ENCODE results near the gene R3HDML. TPM values are rescaled to one million over a fixed set of nuclear protein-coding genes. Genes with fewer than 3 reads are reported as not detected.

Gene R3HDML, protein sequence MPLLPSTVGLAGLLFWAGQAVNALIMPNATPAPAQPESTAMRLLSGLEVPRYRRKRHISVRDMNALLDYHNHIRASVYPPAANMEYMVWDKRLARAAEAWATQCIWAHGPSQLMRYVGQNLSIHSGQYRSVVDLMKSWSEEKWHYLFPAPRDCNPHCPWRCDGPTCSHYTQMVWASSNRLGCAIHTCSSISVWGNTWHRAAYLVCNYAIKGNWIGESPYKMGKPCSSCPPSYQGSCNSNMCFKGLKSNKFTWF
- not detected in 2 replicates for total RNA-seq

DNA sequence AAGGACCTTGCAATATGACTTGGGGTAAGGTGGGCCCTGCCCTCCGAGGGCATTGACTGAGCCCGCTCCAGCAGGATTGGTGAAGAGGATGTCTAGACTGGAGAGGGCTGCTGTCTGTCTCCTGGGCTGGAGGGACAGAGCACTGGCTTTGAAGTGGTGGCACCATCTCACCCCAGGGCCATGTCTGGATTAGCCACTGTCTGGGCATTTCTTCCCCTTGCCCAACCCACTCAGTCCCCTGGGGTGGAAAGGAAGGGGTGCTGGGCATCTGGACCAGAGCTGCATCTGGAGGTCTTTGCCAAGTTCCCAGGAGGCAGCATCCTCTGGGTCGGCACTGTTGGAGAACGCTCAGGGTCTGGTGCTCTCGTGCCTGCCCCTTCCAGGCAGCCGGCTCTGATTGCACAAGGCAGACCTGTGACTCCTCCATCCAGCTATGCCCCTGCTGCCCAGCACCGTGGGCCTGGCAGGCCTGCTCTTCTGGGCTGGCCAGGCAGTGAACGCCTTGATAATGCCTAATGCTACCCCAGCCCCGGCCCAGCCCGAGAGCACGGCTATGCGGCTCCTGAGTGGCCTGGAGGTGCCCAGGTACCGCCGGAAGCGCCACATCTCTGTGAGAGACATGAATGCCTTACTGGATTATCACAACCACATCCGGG is at the start of gene R3HDML:
R3HDML (plus strand) TSS at position 319 of the 656 bp plus-strand sequence; CDS start at position 434, 115 bp downstream.

DNA sequence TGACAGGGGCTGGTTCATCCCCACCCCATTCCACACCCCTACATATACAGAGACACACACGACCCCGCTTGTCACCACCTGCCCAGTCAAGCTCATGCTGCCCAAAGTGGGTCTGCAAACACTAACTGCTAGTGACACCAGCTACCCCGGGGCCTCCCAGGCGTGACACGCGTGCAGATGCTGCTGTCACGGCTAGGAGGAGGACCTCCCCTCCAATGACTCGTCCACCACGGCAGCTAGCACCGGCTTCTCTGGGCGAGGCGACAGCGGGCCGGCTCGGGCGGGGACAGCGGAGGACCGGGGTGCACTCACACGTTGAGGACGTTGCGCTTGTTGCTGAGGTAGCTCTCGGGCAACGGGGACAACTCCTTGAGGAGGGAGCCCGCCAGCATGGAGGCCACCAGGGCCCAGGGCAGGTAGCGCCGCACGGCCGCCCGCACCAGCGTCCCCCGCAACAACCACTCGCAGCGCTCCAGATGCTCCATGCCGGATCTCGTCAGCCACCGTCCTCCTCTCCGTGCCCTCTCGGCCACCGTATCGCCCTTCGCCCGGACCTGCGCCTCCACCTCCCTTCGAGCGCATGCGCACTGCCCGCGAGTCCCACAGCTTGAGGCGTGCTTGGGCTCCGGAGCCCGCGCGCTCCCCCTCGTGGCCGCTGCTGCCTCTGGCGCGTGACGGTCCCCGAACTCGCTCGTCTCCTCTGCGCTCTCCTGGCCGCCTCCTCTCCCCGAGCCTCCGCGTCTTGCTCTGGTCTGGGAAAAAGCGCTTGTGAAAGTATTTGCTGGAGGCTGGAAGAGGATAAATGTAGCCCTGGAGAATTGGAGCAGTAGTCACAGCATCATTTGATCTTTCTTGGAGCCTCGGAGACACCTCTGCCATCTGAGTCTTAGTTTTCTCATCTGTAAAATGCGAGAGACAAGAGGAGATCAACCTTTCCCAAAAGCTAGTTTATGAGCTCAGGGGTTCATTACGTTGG is 25.9 kb upstream of the R3HDML start, which contains the start of gene FITM2:
FITM2 (minus strand) TSS at position 539 of the 976 bp plus-strand sequence; CDS start at position 485, 54 bp downstream.

DNA sequence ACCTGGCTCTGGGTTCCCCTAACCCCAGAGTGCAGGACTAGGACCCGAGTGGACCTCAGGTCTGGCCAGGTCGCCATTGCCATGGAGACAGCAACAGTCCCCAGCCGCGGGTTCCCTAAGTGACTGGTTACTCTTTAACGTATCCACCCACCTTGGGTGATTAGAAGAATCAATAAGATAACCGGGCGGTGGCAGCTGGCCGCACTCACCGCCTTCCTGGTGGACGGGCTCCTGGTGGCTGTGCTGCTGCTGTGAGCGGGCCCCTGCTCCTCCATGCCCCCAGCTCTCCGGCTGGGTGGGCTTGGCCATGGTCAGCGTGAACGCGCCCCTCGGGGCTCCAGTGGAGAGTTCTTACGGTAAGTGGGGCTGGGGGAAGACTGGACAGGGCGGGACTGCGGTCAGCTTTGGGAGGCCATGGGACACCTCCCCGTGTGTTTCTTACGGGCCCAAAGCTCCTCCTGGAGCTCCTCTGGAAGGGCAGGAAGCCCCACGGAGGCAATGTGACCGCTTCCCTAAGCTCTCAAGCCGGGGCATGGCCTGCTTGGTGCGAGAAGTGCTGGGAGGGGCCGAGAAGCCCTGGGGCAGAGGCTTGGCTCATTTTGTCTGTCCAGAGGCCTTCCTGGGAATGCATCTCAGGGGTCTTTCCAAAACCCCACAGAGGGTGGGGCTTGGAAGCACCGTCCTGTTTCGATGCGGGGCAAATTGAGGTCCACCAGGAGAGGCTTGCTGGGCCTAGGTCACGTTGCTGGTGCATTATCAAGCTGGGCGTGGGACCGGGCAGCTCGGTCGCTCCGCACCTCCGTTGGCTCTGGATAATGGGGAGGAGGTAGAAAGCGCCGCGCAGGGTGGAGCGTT is 18.9 kb downstream of the R3HDML start, which contains the start of gene HNF4A:
HNF4A (plus strand) TSS at position 202 of the 855 bp plus-strand sequence; CDS start at position 308, 106 bp downstream.

Small RNA genes lying within 50 kb of the gene (small RNA-seq; reads per million reads assigned to genes)
- gene RF00019 = not detected

Other genes starting within 250 kb of the R3HDML start
- gene JPH2, start 149.9 kb upstream of the R3HDML start, total RNA-seq = 0.33 and 0.38 TPM in 2 replicates
- 36.9 and 47.0 TPM in 2 replicates for gene OSER1, start 126.3 kb upstream of the R3HDML start, total RNA-seq
- not detected in 2 replicates for gene GDAP1L1, start 89.7 kb upstream of the R3HDML start, total RNA-seq
- gene FITM2, start 25.8 kb upstream of the R3HDML start, total RNA-seq = 7.5 and 7.8 TPM in 2 replicates
- gene HNF4A, start 18.7 kb downstream of the R3HDML start, total RNA-seq = not detected in 2 replicates
- gene TTPAL, start 138.8 kb downstream of the R3HDML start, total RNA-seq = 7.5 and 8.2 TPM in 2 replicates
- 111 and 135 TPM in 2 replicates for gene SERINC3, start 185.0 kb downstream of the R3HDML start, total RNA-seq
- gene PKIG, start 245.5 kb downstream of the R3HDML start, total RNA-seq = 258 and 286 TPM in 2 replicates

Measured in vein endothelial cell (primary cell).